Activated CD4-positive, alpha-beta T cell treated with anti-CD3 and anti-CD28 coated beads, Interleukin-2, amount 10 ng/mL, durations not matched to agents 24 days and 14 days (primary cell): ENCODE data around the gene MSRB1. TPM values are rescaled to one million over a fixed set of nuclear protein-coding genes. Genes with fewer than 3 reads are reported as not detected.
A peak's percentile ranks its signal among the peaks of the same experiment; 100 is the strongest.

Source experiments
- DNase-seq: peaks from one replicate; pipeline ENCODE4 v3.0.0; 2022
- H3K27ac Mint-ChIP-seq: one replicate; pipeline ENCODE4 v1.8.0; 2022; ENCODE audit warnings: mild to moderate bottlenecking, mixed read lengths
- H3K27me3 Mint-ChIP-seq: one replicate; pipeline ENCODE4 v1.8.0; 2022; ENCODE audit warnings: mixed read lengths
- H3K36me3 Mint-ChIP-seq: one replicate; pipeline ENCODE4 v1.8.0; 2022; ENCODE audit warnings: low read depth, mild to moderate bottlenecking, mixed read lengths
- H3K4me1 Mint-ChIP-seq: one replicate; pipeline ENCODE4 v1.8.0; 2021; ENCODE audit warnings: mixed read lengths
- H3K4me3 Mint-ChIP-seq: one replicate; pipeline ENCODE4 v1.8.0; 2022; ENCODE audit warnings: mild to moderate bottlenecking, moderate library complexity, mixed read lengths
- H3K9me3 Mint-ChIP-seq: one replicate; pipeline ENCODE4 v1.8.0; 2021; ENCODE audit warnings: mixed read lengths
- intact Hi-C: fragments of 100-400 bp; cut with micrococcal nuclease; formaldehyde crosslinking; loops from one replicate; pipeline ENCODE4 v1.15.1; 2023
- total RNA-seq: library from RNA; stranded (reverse); gene quantifications from 2 replicates; pipeline ENCODE4 v1.2.3, GENCODE V29; 2022

MSRB1 gene
- total RNA-seq: 22.8 and 23.0 TPM in 2 replicates

- H3K27ac Mint-ChIP-seq: peak within 1 kb of the TSS; percentile 88
- peaks cover 21% of the 10 kb centered on the region for H3K4me1 Mint-ChIP-seq
- peaks cover 3% of the 10 kb centered on the region for H3K27me3 Mint-ChIP-seq
- intact Hi-C loops: loop anchor here (1.0 to 5.0 kb wide), 5 partner anchors 14 to 171 kb away; partner anchors contain the start of genes EME2, MRPS34, NDUFB10 and NME3
- no peaks in the 10 kb centered on the region for H3K9me3 Mint-ChIP-seq
- peak within 1 kb of the TSS; percentile 90 for H3K4me3 Mint-ChIP-seq
- peaks cover 11% of the 10 kb centered on the region for H3K36me3 Mint-ChIP-seq
- DNase-seq: peak; percentile 100
These were observed at the start of gene MSRB1 for GRCh38 chr16:1942810-1943726. Gene MSRB1 (minus strand): TSS chr16:1943199. CDS start chr16:1943156, 43 bp downstream.

- peak; percentile 98 for DNase-seq
- Mint-ChIP-seq H3K27ac (peak overlapping the region; percentile 83), H3K36me3 (peaks cover 14% of the 10 kb centered on the region), H3K9me3 (no peaks in the 10 kb centered on the region), H3K4me1 (peaks cover 21% of the 10 kb centered on the region), H3K4me3 (peak overlapping the region; percentile 86), H3K27me3 (peaks cover 13% of the 10 kb centered on the region)
- intact Hi-C loops: loop anchor here (1.0 to 5.0 kb wide), 4 partner anchors 8 to 55 kb away; partner anchors contain the start of genes GFER, NTHL1, RPS2 and TSC2
These were observed 49.1 kb upstream of the MSRB1 start for GRCh38 chr16:1991948-1992703.

GRCh38 chr16:1991588-1991947 lies 48.6 kb upstream of the MSRB1 start:
- intact Hi-C loops: loop anchor here (2.0 to 5.0 kb wide), 2 partner anchors 27 to 56 kb away; partner anchors contain the start of genes NTHL1, RPS2 and TSC2

DNA sequence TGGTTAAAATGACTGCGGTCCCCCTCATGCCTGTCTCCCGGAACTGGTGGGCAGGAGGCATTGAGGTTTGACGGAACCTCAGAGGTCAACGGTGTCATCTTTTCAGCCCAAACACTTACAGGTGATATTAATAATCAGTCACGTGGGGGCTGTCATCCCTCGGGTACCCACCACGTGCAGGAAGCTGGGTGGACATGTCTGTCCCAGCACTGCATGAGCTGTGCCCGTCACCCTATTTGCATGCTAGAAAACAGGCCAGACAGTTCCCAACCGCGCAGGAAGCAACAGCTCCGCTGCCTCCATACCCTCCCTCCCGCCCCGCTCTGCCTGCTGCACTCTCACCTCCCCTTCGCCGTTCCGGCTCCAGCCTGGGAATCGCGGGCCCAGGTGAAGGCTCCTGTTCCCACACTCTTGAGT lies 48.1 kb upstream of the MSRB1 start:
- Mint-ChIP-seq H3K4me3 (peak overlapping the region; percentile 86), H3K9me3 (no peaks in the 10 kb centered on the region), H3K27me3 (peaks cover 13% of the 10 kb centered on the region), H3K36me3 (peaks cover 19% of the 10 kb centered on the region), H3K4me1 (peaks cover 18% of the 10 kb centered on the region), H3K27ac (peak overlapping the region; percentile 83)
- intact Hi-C loops: loop anchor here (2.0 to 5.0 kb wide), 2 partner anchors 26 to 56 kb away; partner anchors contain the start of genes NTHL1, RPS2 and TSC2
- DNase-seq: peak; percentile 82

More at GRCh38 chr16:1991588-1991947, 48.6 kb upstream of the MSRB1 start:
- Mint-ChIP-seq H3K4me1 (peaks cover 19% of the 10 kb centered on the region), H3K27ac (peak overlapping the region; percentile 83), H3K36me3 (peaks cover 16% of the 10 kb centered on the region), H3K9me3 (no peaks in the 10 kb centered on the region), H3K4me3 (peak overlapping the region; percentile 86), H3K27me3 (peaks cover 13% of the 10 kb centered on the region)
- DNase-seq: no peak

DNA sequence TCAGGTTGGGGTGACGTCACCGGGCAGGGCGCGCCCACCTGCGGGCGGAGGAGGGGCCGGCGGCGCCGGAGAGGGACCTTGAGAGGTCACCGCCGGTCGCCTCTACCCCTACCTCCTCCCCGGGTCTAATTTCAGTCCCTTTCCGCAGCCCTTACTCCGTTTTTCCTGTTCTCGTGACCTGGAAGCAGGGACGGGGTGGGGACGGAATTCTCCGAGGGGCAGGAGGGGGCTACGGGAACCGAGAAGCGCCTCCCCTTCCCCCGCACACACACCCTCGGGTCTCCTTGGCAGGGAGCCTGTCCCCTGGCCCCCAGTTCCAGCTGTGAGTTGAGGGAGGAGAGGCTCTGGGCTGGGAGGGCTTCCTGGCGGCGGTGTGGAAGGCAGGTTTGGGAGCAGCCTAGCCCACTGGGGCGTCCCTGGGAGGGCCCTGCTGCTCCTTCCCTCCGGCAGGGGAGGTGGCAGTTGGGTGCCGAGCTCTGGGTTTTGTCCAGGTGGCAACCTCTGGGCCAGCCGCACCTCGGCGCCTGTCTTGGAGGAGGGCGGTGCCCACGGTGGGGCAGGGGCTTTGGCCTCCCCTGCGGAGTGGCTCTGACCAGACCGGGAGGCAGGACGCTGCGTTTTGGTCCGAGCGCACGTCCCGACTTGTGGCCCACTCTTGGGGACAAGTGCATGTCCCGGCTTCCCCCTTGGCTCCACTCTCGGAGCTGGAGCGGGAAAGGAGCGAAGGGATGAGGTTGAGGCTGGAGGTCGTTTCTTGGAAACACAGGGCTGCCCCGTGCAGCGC lies 47.5 kb upstream of the MSRB1 start:
- peaks cover 15% of the 10 kb centered on the region for H3K36me3 Mint-ChIP-seq
- H3K27me3 Mint-ChIP-seq: peaks cover 13% of the 10 kb centered on the region
- H3K27ac Mint-ChIP-seq: peak overlapping the region; percentile 83
- no peaks in the 10 kb centered on the region for H3K9me3 Mint-ChIP-seq
- H3K4me1 Mint-ChIP-seq: peaks cover 17% of the 10 kb centered on the region
- peak overlapping the region; percentile 86 for H3K4me3 Mint-ChIP-seq
- intact Hi-C loops: loop anchor here (1.0 to 5.0 kb wide), 3 partner anchors 18 to 57 kb away; partner anchors contain the start of genes NTHL1, RPS2, TBL3 and TSC2
- DNase-seq: peak; percentile 88

DNA sequence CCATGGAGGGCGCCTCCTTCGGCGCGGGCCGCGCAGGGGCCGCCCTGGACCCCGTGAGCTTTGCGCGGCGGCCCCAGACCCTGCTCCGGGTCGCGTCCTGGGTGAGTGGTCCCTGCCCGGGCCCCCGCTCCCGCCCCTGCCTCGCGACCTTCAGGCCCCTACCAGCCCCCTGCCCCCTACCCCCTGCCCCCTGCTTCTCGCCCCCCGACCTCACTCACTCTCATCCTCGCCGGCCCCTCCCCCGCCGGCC lies 47.0 kb upstream of the MSRB1 start:
- H3K4me3 Mint-ChIP-seq: peak overlapping the region; percentile 86
- no peak overlapping the region for H3K27ac Mint-ChIP-seq
- peaks cover 11% of the 10 kb centered on the region for H3K36me3 Mint-ChIP-seq
- intact Hi-C loops: loop anchor here (1.0 to 5.0 kb wide), 3 partner anchors 18 to 57 kb away; partner anchors contain the start of genes NTHL1, RPS2, TBL3 and TSC2
- H3K9me3 Mint-ChIP-seq: no peaks in the 10 kb centered on the region
- peaks cover 13% of the 10 kb centered on the region for H3K27me3 Mint-ChIP-seq
- DNase-seq: no peak
- peaks cover 17% of the 10 kb centered on the region for H3K4me1 Mint-ChIP-seq

DNA sequence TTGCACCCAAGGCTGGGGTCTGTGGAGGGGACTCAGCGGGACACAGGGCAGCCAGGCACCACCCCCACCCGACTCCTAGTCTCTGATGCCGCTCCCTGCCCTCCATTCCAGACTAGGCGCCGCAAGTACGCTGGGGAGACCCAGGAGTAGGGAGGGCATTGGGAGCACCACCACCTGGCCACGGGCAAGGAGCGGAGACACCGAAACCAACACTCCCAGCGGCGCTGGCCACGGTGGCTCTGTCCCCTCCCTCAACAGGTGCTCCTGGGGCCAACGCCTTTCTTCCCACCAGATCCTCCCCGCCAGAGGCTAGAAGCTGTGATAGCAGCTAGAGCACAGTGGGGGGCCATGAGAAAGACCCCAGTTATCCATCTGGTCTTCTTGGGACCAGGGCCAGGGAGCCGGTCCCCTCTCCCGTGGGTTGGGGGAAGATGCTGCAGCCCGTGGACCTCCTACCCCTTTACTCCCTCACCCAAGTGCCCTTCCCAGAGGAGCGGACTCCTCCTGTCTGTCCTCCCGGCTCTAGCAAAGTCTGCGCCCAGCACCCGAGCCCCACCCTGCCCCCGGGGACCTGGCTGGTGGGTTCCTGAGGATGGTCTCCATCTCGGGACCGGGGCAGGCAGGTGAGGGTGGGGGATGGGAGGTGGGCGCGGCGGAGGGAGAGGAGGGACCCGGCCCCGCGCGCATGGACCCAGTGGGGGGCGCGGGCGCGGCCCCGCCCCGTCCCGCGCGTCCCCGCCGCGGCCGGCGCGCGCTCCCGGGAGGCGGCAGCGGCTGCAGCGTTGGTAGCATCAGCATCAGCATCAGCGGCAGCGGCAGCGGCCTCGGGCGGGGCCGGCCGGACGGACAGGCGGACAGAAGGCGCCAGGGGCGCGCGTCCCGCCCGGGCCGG lies 46.5 kb upstream of the MSRB1 start, which contains the start of gene SYNGR3:
TSS of gene SYNGR3 (plus strand) at position 762 of the 892 bp plus-strand sequence. CDS start 133 bp downstream, outside the sequence.
- Mint-ChIP-seq H3K27me3 (peaks cover 13% of the 10 kb centered on the region), H3K36me3 (peaks cover 14% of the 10 kb centered on the region), H3K4me1 (peaks cover 17% of the 10 kb centered on the region), H3K27ac (peak within 1 kb of the TSS; percentile 83), H3K4me3 (peak within 1 kb of the TSS; percentile 86), H3K9me3 (no peaks in the 10 kb centered on the region)
- intact Hi-C loops: loop anchor here (1.0 to 5.0 kb wide), 3 partner anchors 17 to 58 kb away; partner anchors contain the start of genes NTHL1, RPS2, TBL3 and TSC2
- peak; percentile 78 for DNase-seq

- Mint-ChIP-seq H3K4me3 (no peak overlapping the region), H3K9me3 (no peaks in the 10 kb centered on the region), H3K4me1 (peaks cover 19% of the 10 kb centered on the region), H3K27me3 (peaks cover 24% of the 10 kb centered on the region), H3K36me3 (peaks cover 15% of the 10 kb centered on the region), H3K27ac (no peak overlapping the region)
- DNase-seq: no peak
- intact Hi-C loops: no loop called here
These were observed 44.2 kb upstream of the MSRB1 start for GRCh38 chr16:1987198-1987597.

- DNase-seq: no peak
- intact Hi-C loops: no loop called here
- peaks cover 15% of the 10 kb centered on the region for H3K36me3 Mint-ChIP-seq
- peak overlapping the region; percentile 87 for H3K4me3 Mint-ChIP-seq
- H3K27ac Mint-ChIP-seq: no peak overlapping the region
- H3K9me3 Mint-ChIP-seq: no peaks in the 10 kb centered on the region
- H3K27me3 Mint-ChIP-seq: peaks cover 34% of the 10 kb centered on the region
- peaks cover 11% of the 10 kb centered on the region for H3K4me1 Mint-ChIP-seq
These were observed 42.6 kb upstream of the MSRB1 start for GRCh38 chr16:1985466-1986150.

DNA sequence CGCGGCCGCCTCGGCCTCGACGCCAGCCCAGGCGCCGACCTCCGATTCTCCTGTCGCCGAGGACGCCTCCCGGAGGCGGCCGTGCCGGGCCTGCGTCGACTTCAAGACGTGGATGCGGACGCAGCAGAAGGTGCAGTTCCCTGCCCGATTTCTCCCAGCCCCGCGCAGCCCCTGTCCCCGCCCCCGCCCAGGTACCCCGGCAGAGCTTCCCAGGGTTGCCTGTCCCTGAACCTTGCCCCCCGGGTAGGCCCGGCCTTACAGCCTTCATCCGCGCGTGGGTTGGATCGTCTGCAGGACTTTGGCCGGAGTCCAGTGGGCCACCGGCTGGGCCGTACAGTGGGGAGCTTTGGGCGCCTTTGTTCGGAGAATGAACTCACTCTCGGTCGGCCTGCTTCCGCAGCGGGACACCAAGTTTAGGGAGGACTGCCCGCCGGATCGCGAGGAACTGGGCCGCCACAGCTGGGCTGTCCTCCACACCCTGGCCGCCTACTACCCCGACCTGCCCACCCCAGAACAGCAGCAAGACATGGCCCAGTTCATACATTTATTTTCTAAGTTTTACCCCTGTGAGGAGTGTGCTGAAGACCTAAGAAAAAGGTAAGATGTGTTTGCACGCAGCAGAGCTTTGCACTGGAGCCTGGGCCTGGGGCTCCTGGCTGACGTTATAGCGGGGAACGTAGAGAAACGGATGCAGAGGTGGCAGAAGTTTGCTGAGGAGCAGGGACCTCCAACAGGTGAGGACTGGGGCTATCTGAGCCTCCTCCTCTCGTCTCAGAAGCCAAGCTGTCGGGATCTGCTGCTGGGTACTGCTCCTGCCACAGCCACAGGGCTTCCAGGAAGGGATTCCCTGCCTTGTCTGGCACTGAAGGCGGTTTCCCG lies 41.6 kb upstream of the MSRB1 start:
- H3K9me3 Mint-ChIP-seq: no peaks in the 10 kb centered on the region
- H3K27ac Mint-ChIP-seq: peak overlapping the region; percentile 41
- peaks cover 36% of the 10 kb centered on the region for H3K27me3 Mint-ChIP-seq
- H3K4me3 Mint-ChIP-seq: peak overlapping the region; percentile 87
- peaks cover 10% of the 10 kb centered on the region for H3K4me1 Mint-ChIP-seq
- H3K36me3 Mint-ChIP-seq: peaks cover 15% of the 10 kb centered on the region
- no peak for DNase-seq
- intact Hi-C loops: loop anchor here (1.0 kb wide), 1 partner anchor 8 kb away; no protein-coding TSS in a partner anchor
